Activated T-helper 1 cell treated with anti-CD3 and anti-CD28 coated beads, Interleukin-12 subunit alpha, Interleukin-12 subunit beta, Interleukin-2, Interleukin-4 antibody, amounts not matched to agents 30 ng/mL and 10 ng/mL and 1 ng/mL, durations not matched to agents 14 hours and 24 hours and 36 hours (primary cell): ENCODE measurements around the gene ST3GAL3. TPM values are rescaled to one million over a fixed set of nuclear protein-coding genes. Genes with fewer than 3 reads are reported as not detected.

Experiments used
- DNase-seq: peaks from one replicate; pipeline ENCODE4 v3.0.0; 2021; ENCODE audit warnings: low spot score
- H3K27ac Mint-ChIP-seq: one replicate; pipeline ENCODE4 v1.8.0; 2021; ENCODE audit warnings: mild to moderate bottlenecking, mixed read lengths
- H3K27me3 Mint-ChIP-seq: one replicate; pipeline ENCODE4 v1.8.0; 2022; ENCODE audit warnings: mild to moderate bottlenecking, moderate library complexity, mixed read lengths; ENCODE audit not compliant: insufficient read depth
- H3K36me3 Mint-ChIP-seq: one replicate; pipeline ENCODE4 v1.8.0; 2021; ENCODE audit warnings: low read depth, mixed read lengths
- H3K4me1 Mint-ChIP-seq: one replicate; pipeline ENCODE4 v1.8.0; 2021; ENCODE audit warnings: low read depth, mixed read lengths
- H3K4me3 Mint-ChIP-seq: one replicate; pipeline ENCODE4 v1.8.0; 2021; ENCODE audit warnings: mild to moderate bottlenecking, moderate library complexity, mixed read lengths
- H3K9me3 Mint-ChIP-seq: one replicate; pipeline ENCODE4 v1.8.0; 2021; ENCODE audit warnings: mixed read lengths
- intact Hi-C: fragments of 100-400 bp; cut with micrococcal nuclease; formaldehyde crosslinking; loops from one replicate; pipeline ENCODE4 v1.15.1; 2024
- total RNA-seq: library from RNA; stranded (reverse); gene quantifications from 2 replicates; pipeline ENCODE4 v1.2.3, GENCODE V29; 2022

The ST3GAL3 gene
- total RNA-seq, 1 donor from 2014 or later = 19.0 TPM

DNA sequence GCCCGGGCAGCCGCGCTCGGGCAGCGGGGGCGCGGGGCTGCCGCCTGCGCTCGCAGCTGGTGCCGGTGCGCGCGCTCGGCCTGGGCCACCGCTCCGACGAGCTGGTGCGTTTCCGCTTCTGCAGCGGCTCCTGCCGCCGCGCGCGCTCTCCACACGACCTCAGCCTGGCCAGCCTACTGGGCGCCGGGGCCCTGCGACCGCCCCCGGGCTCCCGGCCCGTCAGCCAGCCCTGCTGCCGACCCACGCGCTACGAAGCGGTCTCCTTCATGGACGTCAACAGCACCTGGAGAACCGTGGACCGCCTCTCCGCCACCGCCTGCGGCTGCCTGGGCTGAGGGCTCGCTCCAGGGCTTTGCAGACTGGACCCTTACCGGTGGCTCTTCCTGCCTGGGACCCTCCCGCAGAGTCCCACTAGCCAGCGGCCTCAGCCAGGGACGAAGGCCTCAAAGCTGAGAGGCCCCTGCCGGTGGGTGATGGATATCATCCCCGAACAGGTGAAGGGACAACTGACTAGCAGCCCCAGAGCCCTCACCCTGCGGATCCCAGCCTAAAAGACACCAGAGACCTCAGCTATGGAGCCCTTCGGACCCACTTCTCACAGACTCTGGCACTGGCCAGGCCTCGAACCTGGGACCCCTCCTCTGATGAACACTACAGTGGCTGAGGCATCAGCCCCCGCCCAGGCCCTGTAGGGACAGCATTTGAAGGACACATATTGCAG lies 229.3 kb downstream of the ST3GAL3 start:
- Mint-ChIP-seq H3K4me3 (peak overlapping the region; percentile 57), H3K27me3 (peaks cover 14% of the 10 kb centered on the region), H3K9me3 (no peaks in the 10 kb centered on the region), H3K27ac (no peak overlapping the region), H3K36me3 (peaks cover 9% of the 10 kb centered on the region), H3K4me1 (peaks cover 15% of the 10 kb centered on the region)
- intact Hi-C loops = no loop called here
- DNase-seq = no peak

DNA sequence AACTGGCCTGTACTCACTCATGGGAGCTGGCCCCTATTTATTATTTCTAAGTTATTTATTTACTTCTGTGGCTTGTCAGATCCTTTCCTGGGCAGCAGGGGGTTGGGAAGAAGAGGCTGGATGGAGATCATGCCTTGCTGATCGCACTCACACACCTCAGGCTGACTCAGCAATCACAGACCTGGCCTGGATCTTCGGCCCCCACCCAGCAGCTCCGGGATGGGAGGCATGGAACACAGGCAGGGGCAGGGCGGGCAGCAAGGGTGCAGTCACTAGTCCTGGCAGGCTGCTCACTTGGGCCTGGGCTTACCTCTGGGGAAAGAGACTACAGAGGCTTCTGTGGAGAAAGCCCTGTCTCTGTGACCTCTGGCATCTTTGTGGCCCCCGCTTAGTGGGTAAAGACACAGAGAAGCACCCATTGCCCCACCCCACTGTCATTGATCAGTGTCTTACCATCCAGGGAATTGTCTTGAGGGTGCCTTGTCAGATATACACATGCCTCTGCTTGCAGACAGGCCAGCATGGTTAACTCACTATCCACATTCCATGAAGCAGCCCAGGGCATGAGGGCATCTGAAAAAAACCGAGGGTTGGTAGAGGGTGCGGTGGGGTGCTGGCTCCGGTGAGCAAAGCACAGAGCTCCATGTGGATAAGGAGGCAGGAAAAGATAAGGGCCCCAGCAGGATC lies 230.0 kb downstream of the ST3GAL3 start:
- no peak overlapping the region for H3K4me3 Mint-ChIP-seq
- H3K27ac Mint-ChIP-seq = no peak overlapping the region
- DNase-seq = no peak
- no peaks in the 10 kb centered on the region for H3K9me3 Mint-ChIP-seq
- intact Hi-C loops = no loop called here
- peaks cover 15% of the 10 kb centered on the region for H3K4me1 Mint-ChIP-seq
- H3K36me3 Mint-ChIP-seq = peaks cover 9% of the 10 kb centered on the region
- H3K27me3 Mint-ChIP-seq = peaks cover 14% of the 10 kb centered on the region

DNA sequence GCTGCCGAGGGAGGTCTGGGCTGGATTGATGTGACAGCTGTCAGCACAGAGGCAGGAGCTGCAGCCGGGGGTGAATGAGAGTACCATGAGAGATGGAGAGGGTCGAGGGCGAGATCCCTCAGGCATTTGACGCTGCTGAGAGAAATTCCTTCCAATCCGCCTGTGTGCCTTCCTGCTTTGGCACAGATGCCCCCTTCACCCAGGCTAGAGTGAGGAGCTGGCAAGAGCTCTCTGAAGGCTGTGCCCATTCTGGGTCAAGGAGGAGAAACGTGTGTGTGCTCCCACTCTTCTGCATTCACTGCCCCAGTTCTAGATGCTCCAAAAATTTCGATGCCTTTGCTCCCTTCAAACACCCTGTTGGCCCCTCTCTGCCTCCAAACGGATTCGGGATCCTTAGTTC lies 231.0 kb downstream of the ST3GAL3 start:
- DNase-seq = no peak
- Mint-ChIP-seq H3K36me3 (peaks cover 14% of the 10 kb centered on the region), H3K27me3 (peaks cover 8% of the 10 kb centered on the region), H3K27ac (no peak overlapping the region), H3K4me1 (peaks cover 22% of the 10 kb centered on the region), H3K9me3 (no peaks in the 10 kb centered on the region), H3K4me3 (no peak overlapping the region)
- intact Hi-C loops = no loop called here

DNA sequence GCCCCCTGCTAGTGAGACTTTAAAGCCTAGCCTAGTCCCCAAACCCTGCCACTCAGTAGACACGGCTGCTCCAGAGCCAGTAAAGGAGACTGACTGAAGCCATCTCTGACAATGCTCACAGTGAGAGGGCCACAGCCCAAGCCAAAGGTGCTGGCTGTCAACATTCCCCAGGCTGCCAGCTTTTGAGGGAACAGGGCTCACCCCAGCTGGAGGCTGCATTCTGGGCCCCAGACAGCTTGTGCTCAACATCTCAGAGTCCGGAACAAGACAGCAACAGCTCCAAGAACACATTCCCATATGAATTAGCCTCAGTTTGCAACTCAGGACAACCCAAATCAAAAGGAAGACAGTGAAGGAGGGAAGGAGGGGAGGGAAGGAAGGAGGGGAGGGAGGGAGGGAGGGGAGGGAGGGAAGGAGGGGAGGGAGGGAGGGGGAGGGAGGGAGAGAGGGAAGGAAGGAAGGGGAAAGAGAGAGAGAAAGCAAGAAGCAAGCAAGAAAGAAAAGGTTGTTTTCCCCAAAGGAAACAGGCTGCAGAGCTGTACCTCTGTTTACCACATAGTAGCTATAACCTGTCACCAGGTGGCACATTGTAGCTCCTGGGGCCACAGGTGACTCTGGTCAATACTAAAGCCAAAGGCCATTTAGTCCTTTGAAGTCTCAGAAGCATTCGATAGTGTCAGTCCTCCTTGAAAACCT lies 231.7 kb downstream of the ST3GAL3 start:
- Mint-ChIP-seq H3K36me3 (peaks cover 14% of the 10 kb centered on the region), H3K27ac (no peak overlapping the region), H3K4me3 (no peak overlapping the region), H3K27me3 (peaks cover 5% of the 10 kb centered on the region), H3K9me3 (no peaks in the 10 kb centered on the region), H3K4me1 (peaks cover 19% of the 10 kb centered on the region)
- intact Hi-C loops = no loop called here
- no peak for DNase-seq

DNA sequence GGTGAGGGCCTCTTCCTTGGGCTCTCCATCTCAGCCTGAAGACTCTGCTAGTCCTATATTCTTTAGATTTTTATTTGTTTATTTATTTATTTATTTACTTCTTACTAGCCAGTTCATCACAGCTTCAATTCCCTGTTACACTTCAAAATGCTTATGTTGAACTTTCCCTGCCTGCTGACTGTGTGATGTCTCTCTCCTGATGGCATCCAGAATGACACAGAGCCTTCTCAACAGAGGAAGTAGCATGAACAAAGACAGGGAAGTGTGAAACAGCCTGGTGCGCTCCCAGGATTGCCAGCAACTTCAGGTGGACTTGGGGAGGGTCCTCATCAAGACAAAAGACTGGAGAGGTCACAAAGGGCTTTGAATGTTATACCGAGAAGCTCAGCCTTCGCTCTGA lies 235.1 kb downstream of the ST3GAL3 start:
- DNase-seq = no peak
- H3K27ac Mint-ChIP-seq = no peak overlapping the region
- no peak overlapping the region for H3K4me3 Mint-ChIP-seq
- peaks cover 17% of the 10 kb centered on the region for H3K36me3 Mint-ChIP-seq
- no peaks in the 10 kb centered on the region for H3K9me3 Mint-ChIP-seq
- intact Hi-C loops = no loop called here
- H3K27me3 Mint-ChIP-seq = no peaks in the 10 kb centered on the region
- H3K4me1 Mint-ChIP-seq = peaks cover 35% of the 10 kb centered on the region

DNA sequence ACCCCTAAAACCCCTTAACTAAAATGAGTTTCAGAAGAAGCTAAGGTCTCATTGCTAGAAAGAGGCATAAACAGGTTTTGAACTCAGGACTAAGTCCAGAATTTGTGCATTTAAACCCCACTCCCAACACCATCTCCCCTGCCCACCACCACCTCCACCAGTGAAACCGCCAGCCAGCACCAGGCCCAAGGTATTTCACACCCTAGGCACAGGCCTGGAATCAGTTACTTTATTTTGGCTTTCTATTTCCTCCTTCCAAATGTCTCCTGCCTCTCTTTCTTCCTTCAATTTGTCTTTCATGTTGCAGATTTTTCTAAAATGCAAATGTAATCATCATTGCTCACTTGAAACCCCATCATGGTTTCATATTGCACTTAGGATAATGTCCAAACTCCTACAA lies 237.5 kb downstream of the ST3GAL3 start:
- intact Hi-C loops = no loop called here
- Mint-ChIP-seq H3K36me3 (peaks cover 11% of the 10 kb centered on the region), H3K4me1 (peaks cover 43% of the 10 kb centered on the region), H3K27ac (peak overlapping the region; percentile 72), H3K4me3 (peak overlapping the region; percentile 97), H3K9me3 (no peaks in the 10 kb centered on the region), H3K27me3 (no peaks in the 10 kb centered on the region)
- no peak for DNase-seq

DNA sequence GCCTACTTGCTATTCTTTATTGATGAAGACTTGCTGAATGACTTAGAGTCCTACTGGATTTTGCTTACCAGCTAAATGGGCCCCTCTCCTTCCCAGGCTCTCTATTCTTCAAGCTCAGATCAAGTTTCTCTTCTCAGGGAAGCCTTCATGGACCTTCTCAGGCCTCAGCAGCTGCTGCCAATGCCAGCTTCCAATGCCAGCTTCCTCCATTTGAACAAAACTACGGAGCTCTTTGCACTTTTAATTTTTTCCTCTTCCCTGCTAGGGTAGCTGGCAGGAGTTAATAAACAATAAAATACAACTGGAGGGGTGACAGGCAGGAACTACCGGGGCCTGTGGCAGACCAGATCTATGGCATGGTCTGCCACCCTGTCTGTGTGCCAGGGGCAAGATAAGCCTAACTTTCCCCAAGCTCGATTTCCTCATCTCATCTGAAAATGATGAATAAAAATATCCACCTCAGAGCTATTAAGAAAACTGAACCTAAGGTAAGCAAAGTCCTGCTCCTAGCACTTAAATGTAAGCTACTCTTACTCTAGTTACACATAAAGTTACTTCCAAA lies 238.4 kb downstream of the ST3GAL3 start:
- Mint-ChIP-seq H3K27me3 (no peaks in the 10 kb centered on the region), H3K4me1 (peaks cover 49% of the 10 kb centered on the region), H3K27ac (peak overlapping the region; percentile 96), H3K9me3 (no peaks in the 10 kb centered on the region), H3K36me3 (peaks cover 17% of the 10 kb centered on the region), H3K4me3 (peak overlapping the region; percentile 97)
- no peak for DNase-seq
- intact Hi-C loops = loop anchor here (1.0 to 2.0 kb wide), 13 partner anchors 11 to 773 kb away; partner anchors contain the start of genes ATP6V0B, CCDC24, CDC20 and CFAP57

DNA sequence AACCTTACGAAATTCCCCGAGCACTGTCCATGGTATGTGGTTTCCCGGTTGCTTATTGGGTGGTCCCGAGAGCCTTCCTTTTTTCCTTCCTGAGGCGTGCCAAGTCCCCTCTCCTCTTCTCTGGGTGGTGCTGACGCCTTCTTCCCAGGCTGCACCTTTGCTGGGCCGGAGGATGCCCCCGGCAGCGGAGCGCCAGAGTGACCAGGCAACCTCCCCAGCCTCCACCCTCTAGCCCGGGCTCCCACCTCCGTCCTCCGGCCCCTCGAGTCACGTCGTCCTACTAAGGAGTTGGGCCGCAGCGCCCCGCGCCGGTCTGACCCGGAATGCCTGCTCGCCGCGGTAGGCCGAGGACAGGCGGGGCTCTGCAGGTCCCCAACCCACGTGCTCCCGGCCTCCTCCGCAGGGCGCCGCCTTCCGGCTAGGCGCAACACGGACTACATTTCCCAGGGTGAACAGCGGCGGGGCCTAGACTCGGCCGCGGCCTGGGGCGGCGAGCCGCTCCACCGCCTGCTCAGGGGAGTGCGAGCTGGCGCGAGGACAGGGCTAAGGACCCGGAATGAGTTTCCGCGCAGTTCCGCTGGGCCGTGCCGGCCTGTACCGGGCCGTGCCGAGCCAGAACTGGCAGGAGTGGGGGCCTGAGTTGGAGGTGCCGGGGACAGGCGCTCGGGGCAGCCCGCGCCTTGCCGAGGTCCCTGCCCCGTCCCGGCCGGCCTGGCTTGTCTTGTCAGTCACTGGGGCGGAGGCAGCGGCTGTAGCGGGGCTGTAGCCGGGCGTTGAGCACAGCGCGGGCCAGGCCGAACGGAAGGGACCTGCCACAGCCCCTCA lies 239.1 kb downstream of the ST3GAL3 start, which contains the start of gene IPO13:
Gene IPO13 (plus strand): TSS at position 715 of the 825 bp plus-strand sequence. CDS start 651 bp downstream, outside the sequence.
- Mint-ChIP-seq H3K4me3 (peak within 1 kb of the TSS; percentile 97), H3K27ac (peak within 1 kb of the TSS; percentile 96), H3K4me1 (peaks cover 53% of the 10 kb centered on the region), H3K9me3 (no peaks in the 10 kb centered on the region), H3K36me3 (peaks cover 19% of the 10 kb centered on the region), H3K27me3 (no peaks in the 10 kb centered on the region)
- DNase-seq = peak; percentile 96
- intact Hi-C loops = loop anchor here (1.0 to 2.0 kb wide), 13 partner anchors 12 to 774 kb away; partner anchors contain the start of genes ATP6V0B, CCDC24, CDC20 and CFAP57

DNA sequence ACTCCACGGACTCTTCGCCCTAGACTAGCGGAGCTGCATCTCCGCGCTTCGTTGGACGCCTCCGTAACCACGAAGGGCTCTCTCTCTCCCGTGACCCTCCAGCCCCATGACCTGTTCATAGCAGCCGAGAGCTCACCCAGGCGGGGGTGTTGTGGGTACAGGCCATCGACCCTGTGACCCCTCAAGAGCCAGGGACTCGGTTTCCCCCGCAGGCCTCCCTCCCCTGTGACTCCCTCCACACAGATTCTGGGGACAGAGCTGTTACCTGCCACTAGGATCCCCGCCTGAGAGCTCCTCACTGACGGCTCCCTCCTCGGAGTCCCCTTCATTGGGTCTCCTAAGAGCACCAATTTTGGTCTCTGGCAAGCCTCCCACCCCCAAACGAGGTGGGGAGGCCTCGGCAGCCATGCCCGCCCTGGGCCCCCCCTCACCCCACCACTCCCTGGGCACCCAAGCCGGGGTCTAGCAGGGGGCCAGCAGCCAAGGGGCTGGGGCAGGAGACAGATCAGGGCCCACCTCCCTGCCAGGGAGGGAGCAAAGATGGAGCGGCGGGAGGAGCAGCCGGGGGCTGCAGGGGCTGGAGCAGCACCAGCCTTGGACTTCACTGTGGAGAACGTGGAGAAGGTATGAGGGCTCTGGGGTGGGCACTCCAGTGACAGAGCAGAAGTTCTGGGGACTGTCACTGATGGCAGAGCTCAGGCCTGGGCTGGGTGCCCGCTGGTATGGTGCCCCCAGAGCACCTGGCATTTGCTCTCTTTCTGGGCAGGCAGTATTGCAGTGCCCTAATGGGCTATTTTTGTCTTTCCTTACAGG lies 239.9 kb downstream of the ST3GAL3 start:
- intact Hi-C loops = loop anchor here (2.0 kb wide), 1 partner anchor 416 kb away; the partner anchor contains the start of gene PTPRF
- H3K4me1 Mint-ChIP-seq = peaks cover 53% of the 10 kb centered on the region
- DNase-seq = no peak
- H3K27me3 Mint-ChIP-seq = no peaks in the 10 kb centered on the region
- H3K27ac Mint-ChIP-seq = peak overlapping the region; percentile 96
- H3K4me3 Mint-ChIP-seq = peak overlapping the region; percentile 97
- H3K9me3 Mint-ChIP-seq = no peaks in the 10 kb centered on the region
- H3K36me3 Mint-ChIP-seq = peaks cover 19% of the 10 kb centered on the region

DNA sequence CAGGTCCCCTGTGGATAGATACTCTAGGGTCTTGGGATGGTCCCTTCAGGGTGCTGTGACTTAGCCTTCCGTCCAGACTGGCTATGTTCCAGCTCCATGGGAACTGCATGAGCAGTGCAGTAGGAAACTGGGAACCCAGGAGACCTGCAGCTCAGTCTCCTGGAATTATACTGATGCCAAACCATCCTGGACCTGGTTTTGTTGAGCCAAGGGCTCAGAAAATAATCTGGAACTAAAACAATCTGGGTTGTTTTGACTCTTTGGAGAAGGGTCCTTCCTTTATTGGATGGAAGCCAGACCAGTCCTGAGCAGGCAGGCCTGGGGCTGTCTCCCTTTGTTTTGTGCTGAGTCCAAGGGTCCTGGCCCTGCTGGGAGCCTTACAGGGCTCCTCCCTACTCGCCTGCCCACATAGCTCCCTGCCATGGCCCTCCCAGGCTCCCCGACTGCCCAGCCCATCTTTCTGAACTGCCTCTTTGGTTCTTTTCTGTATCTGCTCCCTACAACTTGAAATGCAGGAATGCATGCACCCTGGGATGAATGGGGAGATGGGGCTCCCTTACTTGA lies 240.6 kb downstream of the ST3GAL3 start:
- H3K9me3 Mint-ChIP-seq = no peaks in the 10 kb centered on the region
- intact Hi-C loops = loop anchor here (2.0 kb wide), 1 partner anchor 417 kb away; the partner anchor contains the start of gene PTPRF
- peaks cover 48% of the 10 kb centered on the region for H3K4me1 Mint-ChIP-seq
- H3K4me3 Mint-ChIP-seq = peak overlapping the region; percentile 97
- H3K27me3 Mint-ChIP-seq = no peaks in the 10 kb centered on the region
- H3K27ac Mint-ChIP-seq = peak overlapping the region; percentile 61
- no peak for DNase-seq
- H3K36me3 Mint-ChIP-seq = peaks cover 13% of the 10 kb centered on the region

DNA sequence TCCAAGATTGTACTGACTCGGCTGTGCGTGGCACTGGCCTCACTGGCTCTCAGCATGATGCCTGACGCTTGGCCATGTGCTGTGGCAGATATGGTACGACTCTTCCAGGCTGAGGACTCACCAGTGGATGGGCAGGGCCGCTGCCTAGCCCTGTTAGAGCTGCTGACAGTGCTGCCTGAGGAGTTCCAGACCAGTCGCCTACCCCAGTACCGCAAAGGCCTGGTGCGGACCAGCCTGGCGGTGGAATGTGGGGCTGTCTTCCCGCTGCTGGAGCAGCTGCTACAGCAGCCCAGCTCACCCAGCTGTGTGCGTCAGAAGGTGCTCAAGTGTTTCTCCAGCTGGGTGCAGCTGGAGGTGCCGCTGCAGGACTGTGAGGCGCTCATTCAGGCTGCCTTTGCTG lies 242.3 kb downstream of the ST3GAL3 start:
- intact Hi-C loops = no loop called here
- peak overlapping the region; percentile 31 for H3K4me3 Mint-ChIP-seq
- no peak overlapping the region for H3K27ac Mint-ChIP-seq
- DNase-seq = no peak
- no peaks in the 10 kb centered on the region for H3K27me3 Mint-ChIP-seq
- peaks cover 11% of the 10 kb centered on the region for H3K36me3 Mint-ChIP-seq
- no peaks in the 10 kb centered on the region for H3K9me3 Mint-ChIP-seq
- H3K4me1 Mint-ChIP-seq = peaks cover 42% of the 10 kb centered on the region
